Activated CD8-positive, alpha-beta memory T cell treated with anti-CD3 and anti-CD28 coated beads for 24 hours (primary cell): ENCODE data around the gene LRRC47.

Experiments
- DNase-seq: peaks from one replicate; pipeline ENCODE4 v3.0.0-alpha.2; 2020

Gene LRRC47

GRCh38 chr1:3796215-3797061, at the start of gene LRRC47:
Gene LRRC47, minus strand, starts transcription at chr1:3796498. Its CDS starts 22 bp downstream, at chr1:3796476.
- DNase-seq = peak; percentile 96

DNA sequence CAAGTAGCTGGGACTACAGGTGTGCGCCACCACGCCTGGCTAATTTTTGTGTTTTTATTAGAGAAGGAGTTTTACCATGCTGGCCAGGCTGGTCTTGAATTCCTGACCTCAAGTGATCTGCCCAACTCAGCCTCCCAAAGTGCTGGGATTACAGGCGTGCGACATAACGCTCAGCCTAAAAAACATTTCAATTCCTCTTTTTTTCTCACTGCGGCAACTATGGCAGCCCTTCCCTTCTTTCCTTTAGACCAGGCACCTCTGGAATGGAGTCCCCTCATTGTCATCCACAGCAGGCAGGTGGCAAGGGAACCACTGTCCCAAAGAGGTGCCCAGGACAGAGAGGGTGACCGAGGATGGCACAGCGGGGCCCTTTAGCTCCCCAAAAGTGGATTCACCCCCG, 46.6 kb upstream of the LRRC47 start:
- DNase-seq = no peak

GRCh38 chr1:3841491-3841890, 45.2 kb upstream of the LRRC47 start:
- no peak for DNase-seq

GRCh38 chr1:3838788-3839187, 42.5 kb upstream of the LRRC47 start:
- DNase-seq = no peak

- no peak for DNase-seq
Observed at GRCh38 chr1:3837685-3838084, 41.4 kb upstream of the LRRC47 start.

DNA sequence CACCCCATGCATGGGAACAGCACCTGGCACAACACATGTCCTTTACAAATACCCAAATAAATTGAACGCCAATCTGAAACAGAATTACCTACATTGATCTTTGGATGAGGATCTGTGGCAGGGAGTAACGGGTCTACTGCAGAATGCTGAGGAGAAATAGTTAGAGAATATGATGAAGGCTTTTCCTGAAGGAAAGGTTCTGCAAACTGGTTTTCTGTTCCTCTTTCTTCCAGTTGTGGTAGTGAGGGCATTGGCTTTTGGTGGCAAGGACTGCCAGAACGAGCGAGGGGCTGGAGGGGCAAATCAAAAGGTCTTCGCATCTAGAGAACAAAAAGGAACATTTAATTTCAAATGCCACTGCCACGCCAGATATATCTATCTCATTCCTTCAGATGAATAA, 40.9 kb upstream of the LRRC47 start:
- DNase-seq = no peak

GRCh38 chr1:3836421-3836820, 40.1 kb upstream of the LRRC47 start:
- DNase-seq = no peak

- DNase-seq = no peak
Observed at GRCh38 chr1:3834701-3835100, 38.4 kb upstream of the LRRC47 start.

DNA sequence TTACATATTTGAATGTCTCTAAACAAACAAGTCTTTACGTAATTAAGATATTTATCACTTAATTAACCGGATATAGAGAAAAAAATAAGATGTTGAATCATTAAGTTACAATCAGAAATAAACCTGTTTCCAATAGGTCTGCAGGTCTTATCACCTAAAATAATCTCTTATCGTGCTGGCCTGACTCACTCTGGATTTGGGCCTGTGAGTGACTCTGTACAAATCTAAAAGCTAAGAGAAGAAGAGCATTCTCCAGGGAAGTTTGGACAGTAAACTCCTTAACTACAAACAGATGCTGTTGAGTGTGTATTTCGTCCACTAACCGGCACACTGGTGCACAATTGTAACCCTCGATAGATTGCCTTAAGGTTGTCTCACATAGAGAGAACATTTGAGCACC, 35.4 kb upstream of the LRRC47 start:
- DNase-seq = no peak

- DNase-seq = no peak
Observed at GRCh38 chr1:3828391-3828790, 32.1 kb upstream of the LRRC47 start.

DNA sequence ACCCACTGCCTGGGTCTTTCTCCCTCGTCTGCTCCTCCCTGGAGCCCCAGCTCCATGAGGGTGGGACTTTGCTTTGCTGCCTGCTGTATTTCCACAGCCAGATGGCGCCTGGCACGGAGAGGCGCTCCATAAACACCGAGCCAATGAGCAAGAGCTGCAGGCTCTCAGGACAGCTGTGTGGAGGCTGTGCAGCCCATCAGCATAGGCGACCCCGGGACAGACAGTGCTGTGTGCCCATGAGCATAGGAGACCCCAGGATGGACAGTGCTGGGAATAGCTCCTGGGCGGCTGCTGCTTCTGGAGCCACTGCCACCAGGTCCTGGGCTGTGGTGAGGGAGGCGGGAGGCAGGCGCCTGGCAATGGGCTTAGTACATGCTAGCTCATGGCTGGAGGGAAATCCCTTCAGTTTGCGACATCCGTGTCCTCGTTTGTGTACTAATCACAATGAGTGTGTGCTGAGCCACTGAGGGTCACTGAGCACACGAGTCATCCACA, 31.6 kb upstream of the LRRC47 start:
- DNase-seq = no peak

GRCh38 chr1:3825356-3825755, 29.1 kb upstream of the LRRC47 start:
- no peak for DNase-seq

DNA sequence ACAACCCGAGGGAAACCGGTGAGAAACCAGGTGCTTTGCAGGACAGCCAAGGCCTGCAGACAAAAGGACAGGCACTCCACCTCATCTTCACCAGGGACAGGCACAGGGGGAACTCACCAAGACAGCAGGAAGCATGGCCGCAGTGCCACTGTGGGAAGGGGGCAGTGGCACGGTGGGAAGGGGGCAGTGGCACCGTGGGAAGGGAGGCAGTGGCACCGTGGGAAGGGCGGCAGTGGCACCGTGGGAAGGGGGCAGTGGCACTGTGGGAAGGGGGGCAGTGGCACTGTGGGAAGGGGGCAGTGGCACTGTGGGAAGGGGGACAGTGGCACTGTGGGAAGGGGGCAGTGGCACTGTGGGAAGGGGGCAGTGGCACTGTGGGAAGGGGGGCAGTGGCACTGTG, 28.4 kb upstream of the LRRC47 start:
- no peak for DNase-seq

DNA sequence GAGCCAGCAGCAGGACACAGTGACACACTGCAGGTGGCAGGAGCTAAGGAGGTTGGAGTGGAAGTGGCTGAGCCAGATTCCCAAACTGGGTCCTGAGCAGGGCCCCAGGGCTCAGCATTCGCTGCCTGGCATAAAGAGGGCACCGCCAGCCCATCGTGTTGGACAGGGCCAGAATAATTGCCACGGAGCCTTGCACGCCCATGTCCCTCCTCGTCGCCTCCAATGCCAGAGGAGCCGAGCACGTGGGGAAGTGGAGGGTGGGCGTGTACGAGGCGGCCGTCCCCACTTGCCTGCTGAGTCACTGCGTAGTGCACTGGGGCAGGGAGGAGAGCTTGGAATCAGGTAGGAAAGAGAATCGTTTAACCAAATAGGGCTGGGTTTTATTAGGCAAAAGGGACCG, 26.1 kb upstream of the LRRC47 start:
- DNase-seq = no peak

GRCh38 chr1:3821908-3822307, 25.6 kb upstream of the LRRC47 start:
- no peak for DNase-seq

- no peak for DNase-seq
Observed at GRCh38 chr1:3821447-3821846, 25.1 kb upstream of the LRRC47 start.

DNA sequence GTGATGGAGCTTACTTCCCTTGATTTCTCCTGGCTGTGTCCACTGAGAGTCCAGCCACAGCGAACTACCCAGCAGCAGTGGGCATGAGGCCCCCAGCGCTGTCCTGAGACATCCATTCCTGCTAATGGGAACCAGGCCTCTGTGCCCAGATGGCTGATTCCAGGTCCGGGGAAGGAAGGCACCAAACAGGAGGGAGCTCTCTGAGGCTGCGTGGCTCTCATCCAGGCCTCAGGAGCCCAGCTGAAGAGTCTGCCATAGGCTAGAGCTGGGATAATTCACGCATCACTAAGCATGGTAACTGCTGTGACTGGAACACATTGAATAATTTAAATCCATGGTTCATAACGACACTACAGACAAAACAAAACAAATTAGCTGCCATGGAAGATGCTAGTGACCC, 24.7 kb upstream of the LRRC47 start:
- no peak for DNase-seq

GRCh38 chr1:3820316-3820715, 24.0 kb upstream of the LRRC47 start:
- no peak for DNase-seq

DNA sequence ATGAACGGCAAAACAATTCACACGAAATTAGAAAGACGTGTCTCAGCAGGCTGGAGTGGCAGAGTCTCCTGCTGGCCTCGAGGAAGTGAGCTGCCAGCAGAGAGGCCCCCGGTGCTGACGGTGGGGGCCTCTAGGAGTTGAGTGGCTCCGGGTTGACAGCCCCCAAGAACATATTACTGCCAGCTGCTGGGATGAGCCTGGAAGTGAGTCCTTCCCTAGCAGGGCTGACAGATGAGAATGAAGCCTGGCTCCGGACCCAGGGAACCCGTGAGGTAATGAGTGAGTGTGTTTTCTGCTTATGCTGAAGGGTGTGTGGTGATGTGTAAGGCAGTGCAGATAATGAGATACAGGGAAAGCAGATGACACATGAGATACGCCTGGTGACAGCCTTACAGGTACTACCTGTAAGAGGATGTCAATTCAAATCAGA, 23.5 kb upstream of the LRRC47 start:
- no peak for DNase-seq

DNA sequence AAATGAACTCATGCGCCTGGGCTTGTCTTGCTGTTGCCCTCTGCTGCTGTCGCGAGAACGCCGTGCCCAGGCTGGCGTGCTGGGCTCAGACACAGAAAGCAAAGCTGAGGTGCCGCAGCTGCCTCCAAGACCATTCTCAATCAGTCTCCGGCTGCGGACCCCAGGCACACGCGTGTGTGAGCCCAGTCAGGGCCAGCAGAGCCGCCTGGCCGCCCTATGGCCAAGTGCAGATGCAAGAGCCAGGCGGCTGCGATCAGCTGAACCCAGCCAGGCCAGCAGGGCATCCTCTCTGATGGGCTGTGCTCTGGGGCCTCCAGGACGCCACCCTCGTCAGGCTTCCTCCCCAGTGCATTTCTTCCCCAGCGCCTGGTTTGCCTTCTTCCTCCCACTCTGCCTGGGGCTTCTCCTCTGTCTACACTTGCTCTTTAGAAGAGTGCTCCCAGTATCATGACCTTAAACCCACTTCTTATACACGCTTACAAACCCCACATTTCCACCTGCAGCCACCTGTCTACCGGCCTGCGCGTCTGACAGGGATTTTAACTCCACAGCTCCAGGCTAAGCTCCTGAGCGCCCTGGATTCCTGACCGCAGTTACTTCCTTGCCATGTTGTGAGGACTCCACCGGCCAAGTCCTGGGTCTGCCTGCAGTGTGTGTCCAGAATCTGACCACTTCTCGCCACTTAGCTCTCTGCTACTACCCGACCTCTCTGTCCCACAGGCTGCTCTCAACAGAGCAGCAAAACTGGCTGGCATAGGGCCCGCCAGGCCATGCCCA, 21.7 kb upstream of the LRRC47 start:
- DNase-seq = no peak

DNA sequence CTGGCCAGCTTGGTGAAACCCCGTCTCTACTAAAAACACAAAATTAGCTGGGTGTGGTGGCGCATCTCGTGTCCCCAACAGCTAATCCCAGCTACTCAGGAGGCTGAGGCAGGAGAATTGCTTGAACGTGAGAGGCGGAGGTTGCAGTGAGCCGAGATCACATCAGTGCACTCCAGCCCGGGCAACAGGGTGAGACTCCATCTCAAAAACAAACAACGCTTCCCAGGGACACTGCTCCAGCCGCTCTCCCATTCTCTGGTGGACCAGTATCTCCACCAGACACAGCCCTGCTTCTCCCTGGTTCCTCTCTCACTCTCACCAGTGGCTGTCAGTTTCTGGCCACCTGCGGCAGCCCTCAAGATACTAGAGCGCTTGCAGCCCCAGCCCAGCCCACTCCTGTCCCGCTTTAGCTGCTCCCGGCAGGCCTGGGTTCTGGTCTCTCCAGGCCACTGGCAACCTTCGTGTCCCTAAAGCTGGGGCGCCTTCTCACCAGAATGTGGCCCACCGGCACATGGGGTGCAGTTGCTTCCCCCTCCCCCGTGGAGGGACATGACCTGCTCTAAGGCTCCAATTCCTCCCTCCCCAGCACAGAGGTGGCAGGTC, 20.9 kb upstream of the LRRC47 start:
- DNase-seq = no peak

GRCh38 chr1:3816331-3817137, 20.2 kb upstream of the LRRC47 start:
- DNase-seq = no peak
